K562 (cell line): Measurements from ENCODE around the gene PFDN4.

ENCODE experiments used
- MECOM ChIP-seq: fragments of 250-450 bp; sonication (Bioruptor Pico); IDR thresholded peaks from 2 replicates; pipeline ENCODE4 v1.8.0; 2022; ENCODE audit warnings: inconsistent platforms
- MTA1 ChIP-seq: fragments of 450-650 bp; IDR thresholded peaks from 2 replicates; pipeline ENCODE4 v1.6.1; 2017; ENCODE audit warnings: borderline replicate concordance
- POLR2A ChIP-seq: fragments of 450-650 bp; conservative IDR thresholded peaks from 2 replicates; pipeline ENCODE4 v1.6.1; 2016
- SMARCC2 ChIP-seq: fragments of 450-650 bp; IDR thresholded peaks from 2 replicates; pipeline ENCODE4 v1.6.1; 2017; ENCODE audit warnings: antibody characterized with exemption, moderate library complexity, mild to moderate bottlenecking, low read depth

GRCh38 chr20:54170963-54171362, 36.9 kb upstream of the PFDN4 start:
- TF ChIP-seq SMARCC2 (no peak), MTA1 (no peak), MECOM (CRISPR knock-in tag) (no peak), POLR2A (no peak)
